ENCODE results near the gene NELL1.

The NELL1 gene

DNA sequence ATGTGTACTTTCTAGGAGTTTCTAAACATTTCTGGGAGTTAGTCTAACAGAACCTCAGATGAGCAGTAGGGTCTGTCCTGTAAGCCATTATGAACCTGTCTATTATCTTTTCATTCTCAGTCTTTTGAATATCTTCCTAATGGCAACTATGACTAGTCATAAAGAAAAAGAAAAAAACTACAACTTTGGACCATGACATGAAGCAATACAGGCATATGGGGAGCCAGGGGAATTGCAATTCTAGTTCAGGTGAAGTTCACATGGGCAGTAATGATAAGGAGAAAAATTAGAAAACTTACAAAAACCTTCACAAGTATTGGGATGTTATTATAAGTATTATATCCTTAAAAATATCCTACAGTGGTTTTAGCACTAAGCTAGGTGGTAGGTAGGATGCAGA, 874.5 kb downstream of the NELL1 start:
- no peaks in the 10 kb centered on the region for H3K36me3 Mint-ChIP-seq (ENCODE audit: low read depth)
- no peak overlapping the region for H3K27ac Mint-ChIP-seq
- no peak overlapping the region for H3K4me3 Mint-ChIP-seq
- H3K4me1 Mint-ChIP-seq: peaks cover 9% of the 10 kb centered on the region
- peaks cover 3% of the 10 kb centered on the region for H3K27me3 Mint-ChIP-seq (ENCODE audit: low read depth, poor library complexity)
- H3K9me3 Mint-ChIP-seq: peaks cover 12% of the 10 kb centered on the region
- TF ChIP-seq CTCF (IDR thresholded peaks at IDR 0.05): no peak
- no peak for DNase-seq

DNA sequence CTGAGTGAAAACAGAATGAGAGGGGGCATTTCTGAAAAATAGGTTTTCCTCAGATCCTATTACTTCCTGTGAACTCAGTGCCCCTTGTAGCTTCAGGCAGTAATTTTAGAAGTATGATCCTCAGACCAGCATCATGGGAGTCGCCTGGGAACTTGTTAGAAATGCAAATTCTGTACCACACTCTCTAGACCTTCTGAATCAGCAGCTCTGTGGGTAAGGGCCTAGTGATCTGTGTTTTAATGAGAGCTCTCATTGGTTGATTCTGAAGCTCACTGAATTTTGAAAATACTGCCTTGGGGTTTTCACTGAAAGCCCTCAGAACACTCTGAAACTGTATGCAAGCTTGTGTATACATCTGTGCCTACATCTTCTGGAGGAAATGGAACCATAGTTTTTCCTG, 876.3 kb downstream of the NELL1 start:
- Mint-ChIP-seq H3K4me3 (no peak overlapping the region), H3K9me3 (peaks cover 15% of the 10 kb centered on the region), H3K36me3 (ENCODE audit: low read depth) (no peaks in the 10 kb centered on the region), H3K27me3 (ENCODE audit: low read depth, poor library complexity) (no peaks in the 10 kb centered on the region), H3K27ac (no peak overlapping the region), H3K4me1 (peaks cover 9% of the 10 kb centered on the region)
- no peak for DNase-seq
- no peak for TF ChIP-seq CTCF (IDR thresholded peaks at IDR 0.05)

- Mint-ChIP-seq H3K4me3 (no peak overlapping the region), H3K9me3 (peaks cover 18% of the 10 kb centered on the region), H3K36me3 (ENCODE audit: low read depth) (no peaks in the 10 kb centered on the region), H3K27ac (no peak overlapping the region), H3K27me3 (ENCODE audit: low read depth, poor library complexity) (no peaks in the 10 kb centered on the region), H3K4me1 (peaks cover 9% of the 10 kb centered on the region)
- no peak for DNase-seq
- no peak for TF ChIP-seq CTCF (IDR thresholded peaks at IDR 0.05)
Measured at GRCh38 chr11:21546703-21547102, 877.3 kb downstream of the NELL1 start.

DNA sequence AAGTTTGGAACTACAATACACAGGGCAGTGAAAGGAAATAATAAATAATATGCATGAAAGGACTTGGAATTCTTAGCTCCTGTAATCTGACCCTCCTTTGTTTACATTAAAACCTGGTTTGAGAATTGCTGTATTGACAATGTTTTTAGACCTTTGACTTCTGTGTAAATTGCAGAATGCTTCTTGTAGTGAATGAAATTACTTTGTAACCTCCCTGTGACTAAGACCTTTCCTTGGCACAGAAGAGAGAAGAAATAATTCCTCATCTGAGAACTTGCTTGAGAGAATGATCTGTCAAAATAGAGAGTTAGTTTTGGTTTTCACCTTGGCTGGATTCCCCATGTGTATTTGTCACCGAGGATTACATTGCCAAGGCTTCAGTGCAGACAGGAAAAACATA, 883.5 kb downstream of the NELL1 start:
- no peak overlapping the region for H3K4me3 Mint-ChIP-seq
- peaks cover 6% of the 10 kb centered on the region for H3K9me3 Mint-ChIP-seq
- no peak for TF ChIP-seq CTCF (IDR thresholded peaks at IDR 0.05)
- H3K36me3 Mint-ChIP-seq (ENCODE audit: low read depth): no peaks in the 10 kb centered on the region
- H3K4me1 Mint-ChIP-seq: peaks cover 13% of the 10 kb centered on the region
- DNase-seq: no peak
- H3K27ac Mint-ChIP-seq: peak overlapping the region; percentile 18
- H3K27me3 Mint-ChIP-seq (ENCODE audit: low read depth, poor library complexity): peaks cover 5% of the 10 kb centered on the region

GRCh38 chr11:21553795-21554194, 884.4 kb downstream of the NELL1 start:
- H3K27me3 Mint-ChIP-seq (ENCODE audit: low read depth, poor library complexity): peaks cover 5% of the 10 kb centered on the region
- H3K36me3 Mint-ChIP-seq (ENCODE audit: low read depth): no peaks in the 10 kb centered on the region
- no peak for TF ChIP-seq CTCF (IDR thresholded peaks at IDR 0.05)
- no peak overlapping the region for H3K4me3 Mint-ChIP-seq
- DNase-seq: no peak
- no peak overlapping the region for H3K27ac Mint-ChIP-seq
- peaks cover 6% of the 10 kb centered on the region for H3K9me3 Mint-ChIP-seq
- H3K4me1 Mint-ChIP-seq: peaks cover 13% of the 10 kb centered on the region

GRCh38 chr11:21554284-21554683, 884.9 kb downstream of the NELL1 start:
- Mint-ChIP-seq H3K4me1 (peaks cover 13% of the 10 kb centered on the region), H3K4me3 (no peak overlapping the region), H3K36me3 (ENCODE audit: low read depth) (no peaks in the 10 kb centered on the region), H3K9me3 (peaks cover 6% of the 10 kb centered on the region), H3K27me3 (ENCODE audit: low read depth, poor library complexity) (peaks cover 5% of the 10 kb centered on the region), H3K27ac (no peak overlapping the region)
- no peak for DNase-seq
- TF ChIP-seq CTCF (IDR thresholded peaks at IDR 0.05): no peak
